WI38 (cell line): ENCODE measurements around the gene PREB.

ENCODE experiments used
- H3K4me3 ChIP-seq: 2 replicates; pipeline ENCODE4 v1.5.1; 2011; ENCODE audit warnings: low read depth, mild to moderate bottlenecking, control low read depth, low read length
- CTCF ChIP-seq: IDR thresholded peaks from 2 replicates; pipeline ENCODE4 v1.5.1; 2012; ENCODE audit warnings: low read depth, mild to moderate bottlenecking, control low read depth, low read length

The PREB gene

GRCh38 chr2:27096748-27097297 lies 37.6 kb downstream of the PREB start:
- TF ChIP-seq CTCF: no peak
- no peak overlapping the region for H3K4me3 ChIP-seq

GRCh38 chr2:27095745-27096651 lies 38.4 kb downstream of the PREB start:
- TF ChIP-seq CTCF: no peak
- peak overlapping the region; percentile 39 for H3K4me3 ChIP-seq

- no peak overlapping the region for H3K4me3 ChIP-seq
- no peak for TF ChIP-seq CTCF
These were observed 39.0 kb downstream of the PREB start for GRCh38 chr2:27095427-27095744.

- H3K4me3 ChIP-seq: no peak overlapping the region
- TF ChIP-seq CTCF: no peak
These were observed 40.0 kb downstream of the PREB start for GRCh38 chr2:27094353-27094984.

- no peak overlapping the region for H3K4me3 ChIP-seq
- TF ChIP-seq CTCF: no peak
These were observed 40.7 kb downstream of the PREB start for GRCh38 chr2:27093430-27094352.

GRCh38 chr2:27092696-27093429 lies 41.6 kb downstream of the PREB start:
- H3K4me3 ChIP-seq: no peak overlapping the region

More at GRCh38 chr2:27092696-27093429, 41.6 kb downstream of the PREB start:
- no peak for TF ChIP-seq CTCF
